HepG2 (cell line): ENCODE measurements around the gene MYRFL. TPM values are rescaled to one million over a fixed set of nuclear protein-coding genes. Genes with fewer than 3 reads are reported as not detected.

Experiments used
- ATAC-seq: fragments of 200-7000 bp; cut with Tn5 transposase; 3 replicates; pipeline ENCODE4 v1.9.1; 2020; ENCODE audit warnings: mild to moderate bottlenecking, moderate library complexity
- BruUV-seq: library from RNA; stranded (reverse); fragments of 400-500 nt; replicated peaks from 2 replicates; lab custom pipeline; 2021; lab: Mats Ljungman, UMichigan
- CTCF ChIA-PET: fragments of 300-600 bp; formaldehyde crosslinking; extraction: SDS; loops from one replicate; lab custom pipeline; 2021; ENCODE audit warnings: low total read pairs, inconsistent platforms, low intra/inter-chr PET ratio; lab: Yijun Ruan, JAX
- POLR2A ChIA-PET: fragments of 350-600 bp; sonication (Branson Sonifier 250); formaldehyde crosslinking; loops from one replicate; lab custom pipeline; 2020; ENCODE audit warnings: antibody characterized with exemption, inconsistent platforms; lab: Yijun Ruan, JAX
- DNase-seq: peaks from one replicate; pipeline ENCODE4 v3.0.0-alpha.2; 2015; ENCODE audit warnings: low spot score
- FAIRE-seq: peaks from 3 replicates; lab custom pipeline; 2011; peaks lifted over from hg19 to GRCh38; lab: Jason Lieb, UNC
- H2AFZ ChIP-seq: one replicate; pipeline ENCODE4 v1.6.1; 2011; ENCODE audit warnings: low read length, inconsistent platforms
- H3K27ac ChIP-seq: fragments of 300-600 bp; 3 replicates; pipeline ENCODE4 v1.8.0; 2011; ENCODE audit warnings: mixed run types, mild to moderate bottlenecking, mixed read lengths, low read length, inconsistent platforms; ENCODE audit not compliant: insufficient read depth; ENCODE audit errors: extremely low read length
- H3K27me3 ChIP-seq, 2 experiments: fragments of 200-600 bp in 1 of 2; 2 replicates in 1 of 2; 3 replicates in 1 of 2; pipeline versions ENCODE4 v1.6.0 to v1.8.0; 2011; ENCODE audit warnings: low read length in 2 of 2, mild to moderate bottlenecking in 2 of 2, moderate library complexity in 2 of 2, inconsistent platforms in 1 of 2; ENCODE audit not compliant: insufficient read depth in 2 of 2, control insufficient read depth in 1 of 2
- H3K36me3 ChIP-seq, 2 experiments: fragments of 200-600 bp in 1 of 2; replicated peaks in 1 of 2; 2 replicates in 1 of 2; 3 replicates in 1 of 2; pipeline versions ENCODE4 v1.5.1 to v1.8.0; 2011; ENCODE audit warnings: low read length in 2 of 2, inconsistent platforms in 1 of 2; ENCODE audit not compliant: insufficient read depth in 2 of 2, control insufficient read depth in 1 of 2
- H3K4me1 ChIP-seq: 2 replicates; pipeline ENCODE4 v1.5.1; 2012; ENCODE audit warnings: low read length, inconsistent platforms; ENCODE audit not compliant: insufficient read depth
- H3K4me2 ChIP-seq: 2 replicates; pipeline ENCODE4 v1.6.0; 2011; ENCODE audit warnings: low read depth, low read length, inconsistent platforms
- H3K4me3 ChIP-seq, 3 experiments: fragments of 200-600 bp in 1 of 3; sonication (generic), shearing (Covaris generic) in 1 of 3; replicated peaks in 1 of 3; 2 replicates each; pipeline ENCODE4 v1.5.1; 2011 to 2016; ENCODE audit warnings: low read length in 3 of 3, inconsistent platforms in 2 of 3, low read depth in 2 of 3, mild to moderate bottlenecking in 2 of 3, control low read depth in 1 of 3, mixed read lengths in 1 of 3; ENCODE audit not compliant: insufficient read depth in 1 of 3
- H3K79me2 ChIP-seq: one replicate; pipeline ENCODE4 v1.6.1; 2011; ENCODE audit warnings: low read length, inconsistent platforms; ENCODE audit not compliant: insufficient read depth
- H3K9ac ChIP-seq: 2 replicates; pipeline ENCODE4 v1.6.0; 2011; ENCODE audit warnings: mild to moderate bottlenecking, low read depth, low read length, inconsistent platforms; ENCODE audit not compliant: insufficient read depth
- H3K9me3 ChIP-seq: 2 replicates; pipeline ENCODE4 v1.5.1; 2012; ENCODE audit warnings: mild to moderate bottlenecking, low read length
- H4K20me1 ChIP-seq: 2 replicates; pipeline ENCODE4 v1.6.0; 2011; ENCODE audit warnings: inconsistent platforms, mild to moderate bottlenecking, low read length, moderate library complexity; ENCODE audit not compliant: insufficient read depth
- FUBP1 ChIP-seq: sonication (generic); formaldehyde crosslinking; IDR thresholded peaks from 2 replicates; pipeline ENCODE4 v1.5.1; 2020; ENCODE audit warnings: missing genetic modification reagents, mild to moderate bottlenecking, borderline replicate concordance
- GPBP1L1 ChIP-seq: sonication (generic); formaldehyde crosslinking; IDR thresholded peaks from 2 replicates; pipeline ENCODE4 v1.5.0; 2020; ENCODE audit warnings: mild to moderate bottlenecking, missing genetic modification reagents
- PBX2 ChIP-seq: IDR thresholded peaks from 2 replicates; pipeline ENCODE4 v1.6.1; 2016; ENCODE audit warnings: control low read depth
- SMAD1 ChIP-seq: sonication (generic); formaldehyde crosslinking; IDR thresholded peaks from 2 replicates; pipeline ENCODE4 v1.4.0; 2020; ENCODE audit warnings: missing genetic modification reagents, low read depth, mild to moderate bottlenecking, borderline replicate concordance
- THRA ChIP-seq: sonication (generic); formaldehyde crosslinking; IDR thresholded peaks from 2 replicates; pipeline ENCODE4 v1.4.0; 2020; ENCODE audit warnings: missing genetic modification reagents, borderline replicate concordance
- TOE1 ChIP-seq: sonication (generic); formaldehyde crosslinking; IDR thresholded peaks from 2 replicates; pipeline ENCODE4 v1.4.0; 2020; ENCODE audit warnings: mild to moderate bottlenecking, missing genetic modification reagents
- ZNF879 ChIP-seq: sonication (generic); formaldehyde crosslinking; IDR thresholded peaks from 2 replicates; pipeline ENCODE4 v1.8.1; 2023; ENCODE audit warnings: missing genetic modification reagents
- WGBS: methylation state at CpG from one replicate; pipeline ENCODE4 v1.1.6; 2017; ENCODE audit warnings: low lambda C conversion rate; 5-methylcytosine and 5-hydroxymethylcytosine counted together
- in situ Hi-C: cut with HindIII; loops from 2 replicates; pipeline ENCODE4 v1.10.0; 2017; ENCODE audit warnings: low pct_unique_long_range_greater_than_20kb; ENCODE audit not compliant: extremely low pct_ligation_motif_present
- intact Hi-C: fragments of 100-400 bp; cut with micrococcal nuclease; formaldehyde crosslinking; loops from one replicate; pipeline ENCODE4 v1.10.0; 2022; ENCODE audit not compliant: unreplicated experiment
- polyA plus RNA-seq, 8 experiments: library from polyadenylated mRNA; depleted of rRNA in 3 of 8; stranded (reverse) in 7 of 8; unstranded in 1 of 8; fragments of >200 nt; fragmentation: Illumina TruSeq in 4 of 8; extraction: Trizol in 4 of 8; gene quantifications; 2 replicates each; pipeline versions ENCODE4 v1.2.1 to v1.2.3, GENCODE V29; 2011 to 2016; ENCODE audit warnings: low read depth in 4 of 8, missing spikeins in 1 of 8, mixed read lengths in 1 of 8; ENCODE audit not compliant: insufficient read depth in 1 of 8
- total RNA-seq, 5 experiments: library from RNA; depleted of rRNA; stranded (reverse); fragments of >200 nt; fragmentation: Illumina TruSeq; extraction: Trizol; gene quantifications; 2 replicates each; pipeline ENCODE4 v1.2.3, GENCODE V29; 2016; ENCODE audit warnings: low read depth in 1 of 5

MYRFL gene
- total and polyA plus RNA-seq, 2 of the 13 experiments (the other 11 are each of a cell fraction or from before 2014, with no cell fraction given) = 0.09 to 0.11 TPM

- no peak for DNase-seq
- peaks cover 0 to 9% of the 10 kb centered on the region in 2 experiments; a peak in 1 of 5 replicates for H3K27me3 ChIP-seq
- H3K9me3 ChIP-seq = no peaks in the 10 kb centered on the region
- no peak for TF ChIP-seq TOE1
- TF ChIP-seq PBX2 = no peak
- TF ChIP-seq SMAD1 = no peak
- TF ChIP-seq FUBP1 = no peak
- no peak for TF ChIP-seq GPBP1L1 (CRISPR knock-in tag)
- TF ChIP-seq THRA (CRISPR knock-in tag) = no peak
- no peak for TF ChIP-seq ZNF879 (CRISPR knock-in tag)
- no peaks in the 10 kb centered on the region for H3K36me3 ChIP-seq
- no peaks in the 10 kb centered on the region for H3K79me2 ChIP-seq
- no peaks in the 10 kb centered on the region for H3K4me1 ChIP-seq
- ChIA-PET POLR2A (no interaction called here), CTCF (no interaction called here)
- no peaks in the 10 kb centered on the region for H4K20me1 ChIP-seq
- ATAC-seq = no peak
- 11% methylated on average over 4 of the region's 4 CpGs for WGBS
- H3K9ac ChIP-seq = no peak overlapping the region
- intact Hi-C loops (no loop called here), in situ Hi-C loops (loop anchor here (25.0 kb wide), 1 partner anchor 482 kb away; the partner anchor contains the start of gene KCNMB4)
- no peak overlapping the region for H3K27ac ChIP-seq
- H3K4me3 ChIP-seq = no peak overlapping the region
- H2AFZ ChIP-seq = no peak overlapping the region
- no TSS peak for BruUV-seq
- no peak overlapping the region for H3K4me2 ChIP-seq
- no peak for FAIRE-seq
Observed at GRCh38 chr12:69880571-69880970, 55.5 kb downstream of the MYRFL start.
